ENCODE results near the gene MYZAP. TPM values are rescaled to one million over a fixed set of nuclear protein-coding genes. Genes with fewer than 3 reads are reported as not detected.

Gene MYZAP
- polyA plus RNA-seq, 1 of the 3 experiments (the other 2 are of a cell fraction) = 0.07 TPM

GRCh38 chr15:57637846-57638245, 46.1 kb downstream of the MYZAP start (continued):
- TF ChIP-seq RFX5 (IDR thresholded peaks at IDR 0.05; ENCODE audit: low read length) = no peak
- TF ChIP-seq EZH2phosphoT487 (IDR thresholded peaks at IDR 0.05; ENCODE audit: borderline replicate concordance, low read depth) = no peak
- TF ChIP-seq NFIC (IDR thresholded peaks at IDR 0.05; ENCODE audit: borderline replicate concordance) = no peak

GRCh38 chr15:57639306-57639705, 47.6 kb downstream of the MYZAP start:
- Histone ChIP-seq H3K4me2 (no peak overlapping the region), H2AFZ (ENCODE audit: low read depth) (no peak overlapping the region), H3K4me3 (ENCODE audit: low read depth in 2 of 2, low read length in 1 of 2) (no peak overlapping the region), H3K27ac (ENCODE audit: low read depth in 2 of 2, low read length in 1 of 2) (no peak overlapping the region), H3F3A (replicated peaks; ENCODE audit: insufficient read depth) (no peaks in the 10 kb centered on the region), H4K20me1 (ENCODE audit: insufficient read depth) (no peaks in the 10 kb centered on the region), H3K79me2 (ENCODE audit: insufficient read depth) (no peaks in the 10 kb centered on the region), H3K36me3 (replicated peaks in 1 of 2; ENCODE audit: control insufficient read depth in 1 of 2, insufficient read depth in 2 of 2, low read length in 1 of 2) (no peaks in the 10 kb centered on the region), H3K9me2 (no peaks in the 10 kb centered on the region), H3K4me1 (ENCODE audit: control insufficient read depth in 1 of 2, insufficient read depth in 2 of 2, low read depth in 1 of 2, low read length in 1 of 2) (no peaks in the 10 kb centered on the region), H3K27me3 (ENCODE audit: insufficient read depth) (no peaks in the 10 kb centered on the region; the same call in 1 of the 2 replicates), H3K9me3 (no peaks in the 10 kb centered on the region), H3K9ac (no peak overlapping the region)
- ChIA-PET POLR2A (no interaction called here), CTCF (interaction anchor here (1.1 to 1.7 kb wide), 6 partner anchors 10 to 432 kb away, joined by 3 to 7 read pairs (median 4); no protein-coding TSS in a partner anchor)
- no peak for DNase-seq
- TF ChIP-seq YY1 (IDR thresholded peaks at IDR 0.05; ENCODE audit: low read depth) (no peak), CTCF (IDR thresholded peaks at IDR 0.05) (no peak)
- 72% methylated on average over 6 of the region's 6 CpGs for WGBS (ENCODE audit: low lambda C conversion rate)

GRCh38 chr15:57640930-57641682, 49.4 kb downstream of the MYZAP start:
- 71% methylated on average over 8 of the region's 8 CpGs for WGBS (ENCODE audit: low lambda C conversion rate)
- Histone ChIP-seq H3K4me3 (ENCODE audit: low read depth in 2 of 2, low read length in 1 of 2) (no peak overlapping the region), H3F3A (replicated peaks; ENCODE audit: insufficient read depth) (no peaks in the 10 kb centered on the region), H3K9ac (no peak overlapping the region), H3K4me2 (no peak overlapping the region), H3K79me2 (ENCODE audit: insufficient read depth) (no peaks in the 10 kb centered on the region), H4K20me1 (ENCODE audit: insufficient read depth) (no peaks in the 10 kb centered on the region), H3K4me1 (ENCODE audit: control insufficient read depth in 1 of 2, insufficient read depth in 2 of 2, low read depth in 1 of 2, low read length in 1 of 2) (no peaks in the 10 kb centered on the region), H3K9me2 (no peaks in the 10 kb centered on the region), H3K36me3 (replicated peaks in 1 of 2; ENCODE audit: control insufficient read depth in 1 of 2, insufficient read depth in 2 of 2, low read length in 1 of 2) (no peaks in the 10 kb centered on the region), H3K27me3 (ENCODE audit: insufficient read depth) (no peaks in the 10 kb centered on the region; the same call in 1 of the 2 replicates), H2AFZ (ENCODE audit: low read depth) (no peak overlapping the region), H3K27ac (ENCODE audit: low read depth in 2 of 2, low read length in 1 of 2) (no peak overlapping the region), H3K9me3 (no peaks in the 10 kb centered on the region)
- ChIA-PET POLR2A (no interaction called here), CTCF (interaction anchor here (0.8 to 4.2 kb wide), 17 partner anchors 8 to 542 kb away, joined by 3 to 26 read pairs (median 6); partner anchors contain the start of gene ALDH1A2)
- DNase-seq = peak; percentile 49
- TF ChIP-seq POLR2AphosphoS5 (IDR thresholded peaks at IDR 0.05; ENCODE audit: low read depth, low read length) (no peak), CTCF (IDR thresholded peaks at IDR 0.05) (peak; percentile 59), SIN3A (IDR thresholded peaks at IDR 0.05; ENCODE audit: borderline replicate concordance, low read depth, low read length) (no peak), MAX (IDR thresholded peaks at IDR 0.05; ENCODE audit: low read depth) (no peak), REST (IDR thresholded peaks at IDR 0.05; ENCODE audit: low read depth, low read length) (no peak), NRF1 (IDR thresholded peaks at IDR 0.05; ENCODE audit: low read depth, low read length) (no peak), SMC3 (IDR thresholded peaks at IDR 0.05; ENCODE audit: low read depth, low read length) (peak; percentile 36), MXI1 (IDR thresholded peaks at IDR 0.05; ENCODE audit: low read depth, low read length) (no peak), ZBTB33 (IDR thresholded peaks at IDR 0.05; ENCODE audit: borderline replicate concordance, low read depth) (no peak)

All from SK-N-SH (cell line).